Measurements from ENCODE around the gene VKORC1. TPM values are rescaled to one million over a fixed set of nuclear protein-coding genes. Genes with fewer than 3 reads are reported as not detected.

The VKORC1 gene
- polyA plus RNA-seq, 1 of the 3 experiments (the other 2 are of a cell fraction) = 434 TPM

- no peaks in the 10 kb centered on the region for H3F3A ChIP-seq (replicated peaks; ENCODE audit: insufficient read depth)
- no peak for DNase-seq
- no peak within 1 kb of the TSS; a peak in 1 of 4 replicates for H3K27ac ChIP-seq (ENCODE audit: low read depth in 2 of 2, low read length in 1 of 2)
- no peak within 1 kb of the TSS for H3K4me3 ChIP-seq (ENCODE audit: low read depth in 2 of 2, low read length in 1 of 2)
- no peaks in the 10 kb centered on the region for H3K9me2 ChIP-seq
- no peak within 1 kb of the TSS for H3K4me2 ChIP-seq
- ChIA-PET CTCF (interaction anchor here (1.0 kb wide), 1 partner anchor 151 kb away, joined by 3 read pairs; no protein-coding TSS in a partner anchor), POLR2A (interaction anchor here (3.9 kb wide), 1 partner anchor 18 kb away, joined by 15 read pairs; the partner anchor contains the start of gene KAT8)
- no peaks in the 10 kb centered on the region for H4K20me1 ChIP-seq (ENCODE audit: insufficient read depth)
- H3K27me3 ChIP-seq (ENCODE audit: insufficient read depth) = no peaks in the 10 kb centered on the region
- TF ChIP-seq JUND (IDR thresholded peaks at IDR 0.05) (no peak), RFX5 (IDR thresholded peaks at IDR 0.05; ENCODE audit: low read length) (no peak), FOXM1 (IDR thresholded peaks at IDR 0.05; ENCODE audit: low read depth) (no peak), USF2 (IDR thresholded peaks at IDR 0.05; ENCODE audit: borderline replicate concordance, low read depth, low read length) (no peak)
- TF ChIP-seq, protein P1, sequence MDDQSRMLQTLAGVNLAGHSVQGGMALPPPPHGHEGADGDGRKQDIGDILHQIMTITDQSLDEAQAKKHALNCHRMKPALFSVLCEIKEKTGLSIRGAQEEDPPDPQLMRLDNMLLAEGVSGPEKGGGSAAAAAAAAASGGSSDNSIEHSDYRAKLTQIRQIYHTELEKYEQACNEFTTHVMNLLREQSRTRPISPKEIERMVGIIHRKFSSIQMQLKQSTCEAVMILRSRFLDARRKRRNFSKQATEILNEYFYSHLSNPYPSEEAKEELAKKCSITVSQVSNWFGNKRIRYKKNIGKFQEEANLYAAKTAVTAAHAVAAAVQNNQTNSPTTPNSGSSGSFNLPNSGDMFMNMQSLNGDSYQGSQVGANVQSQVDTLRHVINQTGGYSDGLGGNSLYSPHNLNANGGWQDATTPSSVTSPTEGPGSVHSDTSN (IDR thresholded peaks at IDR 0.05) = no peak
- no peak within 1 kb of the TSS for H2AFZ ChIP-seq (ENCODE audit: low read depth)
- H3K79me2 ChIP-seq (ENCODE audit: insufficient read depth) = no peaks in the 10 kb centered on the region
- H3K36me3 ChIP-seq (replicated peaks in 1 of 2; ENCODE audit: control insufficient read depth in 1 of 2, insufficient read depth in 2 of 2, low read length in 1 of 2) = peaks cover 0 to 8% of the 10 kb centered on the region in 2 experiments
- H3K4me1 ChIP-seq (ENCODE audit: control insufficient read depth in 1 of 2, insufficient read depth in 2 of 2, low read depth in 1 of 2, low read length in 1 of 2) = peaks cover 4 to 31% of the 10 kb centered on the region in 2 experiments; a peak in 2 of 4 replicates
- no peaks in the 10 kb centered on the region for H3K9me3 ChIP-seq
- 85% methylated on average over 18 of the region's 22 CpGs for WGBS (ENCODE audit: low lambda C conversion rate)
- no peak within 1 kb of the TSS for H3K9ac ChIP-seq
Measured at GRCh38 chr16:31135535-31136286, 41.1 kb upstream of the VKORC1 start, which contains the start of gene PRSS8. TSS of gene PRSS8 (minus strand) at chr16:31135727. CDS start at chr16:31135498, 229 bp downstream.

DNA sequence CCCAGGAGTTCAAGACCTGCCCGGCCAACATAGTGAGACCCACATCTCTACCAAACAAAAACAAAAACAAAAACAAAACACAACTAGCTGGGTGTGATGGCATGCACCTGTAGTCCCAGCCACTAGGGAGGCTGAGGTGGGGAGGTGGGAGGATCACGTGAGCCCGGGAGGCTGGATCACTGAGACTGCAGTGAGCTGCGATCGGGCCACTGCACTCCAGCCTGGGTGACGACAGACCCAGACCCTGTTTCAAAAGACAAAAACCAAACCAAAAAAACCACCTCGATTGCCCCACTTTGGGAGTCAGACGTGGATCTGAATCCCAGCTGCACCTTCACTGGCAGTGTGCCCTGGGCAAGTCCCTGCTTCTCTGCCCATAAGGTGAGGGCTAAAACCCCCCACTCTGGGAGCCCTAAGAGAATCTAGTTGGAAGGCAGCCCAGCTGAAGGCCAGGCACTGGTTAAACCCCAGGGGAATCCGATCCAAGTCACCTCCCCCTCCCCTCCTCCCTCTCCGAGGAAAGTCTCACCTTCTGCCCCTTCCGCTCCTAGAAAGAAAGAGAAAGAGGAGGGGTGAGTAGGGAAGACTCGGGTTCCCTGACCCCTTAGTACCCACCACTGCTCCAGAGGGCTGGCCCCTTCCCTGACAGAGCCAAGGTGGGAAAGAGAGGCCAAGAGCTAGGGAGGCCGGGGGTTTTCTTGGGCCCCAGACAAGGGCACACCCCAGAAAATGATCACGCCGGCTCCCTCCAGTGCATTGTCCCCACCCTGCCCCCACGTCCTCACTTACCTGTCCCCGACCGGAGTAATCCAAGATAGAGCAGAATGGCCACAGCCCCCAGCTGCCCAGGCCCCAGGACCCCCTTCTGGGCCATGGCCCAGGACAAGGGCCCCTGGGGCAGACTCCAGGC is 40.3 kb upstream of the VKORC1 start:
- peaks cover 0 to 13% of the 10 kb centered on the region in 2 experiments for H3K36me3 ChIP-seq (replicated peaks in 1 of 2; ENCODE audit: control insufficient read depth in 1 of 2, insufficient read depth in 2 of 2, low read length in 1 of 2)
- TF ChIP-seq SIN3A (IDR thresholded peaks at IDR 0.05; ENCODE audit: borderline replicate concordance, low read depth, low read length) = no peak
- no peak for TF ChIP-seq ZBTB33 (IDR thresholded peaks at IDR 0.05; ENCODE audit: borderline replicate concordance, low read depth)
- no peak for TF ChIP-seq RAD21 (IDR thresholded peaks at IDR 0.05; ENCODE audit: low read length)
- no peak for TF ChIP-seq RCOR1 (IDR thresholded peaks at IDR 0.05; ENCODE audit: low read length)
- TF ChIP-seq NRF1 (IDR thresholded peaks at IDR 0.05; ENCODE audit: low read depth, low read length) = no peak
- TF ChIP-seq SMC3 (IDR thresholded peaks at IDR 0.05; ENCODE audit: low read depth, low read length) = no peak
- TF ChIP-seq NFIC (IDR thresholded peaks at IDR 0.05; ENCODE audit: borderline replicate concordance) = no peak
- POLR2A ChIA-PET = interaction anchor here (0.6 to 3.9 kb wide), 2 partner anchors 18 to 132 kb away, joined by 3 to 15 read pairs; partner anchors contain the start of gene KAT8
- H3K9ac ChIP-seq = no peak overlapping the region
- 84% methylated on average over 18 of the region's 18 CpGs for WGBS (ENCODE audit: low lambda C conversion rate)
- H3K9me3 ChIP-seq = no peaks in the 10 kb centered on the region
- H3K27me3 ChIP-seq (ENCODE audit: insufficient read depth) = no peaks in the 10 kb centered on the region
- H3K27ac ChIP-seq (ENCODE audit: low read depth in 2 of 2, low read length in 1 of 2) = no peak overlapping the region; a peak in 1 of 4 replicates
- no peaks in the 10 kb centered on the region for H3F3A ChIP-seq (replicated peaks; ENCODE audit: insufficient read depth)
- no peak overlapping the region for H2AFZ ChIP-seq (ENCODE audit: low read depth)
- peaks cover 4 to 31% of the 10 kb centered on the region in 2 experiments; a peak in 2 of 4 replicates for H3K4me1 ChIP-seq (ENCODE audit: control insufficient read depth in 1 of 2, insufficient read depth in 2 of 2, low read depth in 1 of 2, low read length in 1 of 2)
- DNase-seq = no peak
- CTCF ChIA-PET = interaction anchor here (1.0 to 1.2 kb wide), 3 partner anchors 23 to 152 kb away, joined by 3 to 4 read pairs (median 4); no protein-coding TSS in a partner anchor
- H3K4me3 ChIP-seq (ENCODE audit: low read depth in 2 of 2, low read length in 1 of 2) = no peak overlapping the region
- no peaks in the 10 kb centered on the region for H4K20me1 ChIP-seq (ENCODE audit: insufficient read depth)
- no peak overlapping the region for H3K4me2 ChIP-seq
- H3K9me2 ChIP-seq = no peaks in the 10 kb centered on the region
- H3K79me2 ChIP-seq (ENCODE audit: insufficient read depth) = no peaks in the 10 kb centered on the region

All from SK-N-SH (cell line).